OCI-LY7 (cell line): ENCODE data around the gene DNAJA3. TPM values are rescaled to one million over a fixed set of nuclear protein-coding genes. Genes with fewer than 3 reads are reported as not detected.

Source experiments
- BruUV-seq: library from RNA; stranded (reverse); fragments of 400-500 nt; replicated peaks from 2 replicates; lab custom pipeline; 2021; lab: Mats Ljungman, UMichigan
- CTCF ChIA-PET: fragments of 300-600 bp; sonication (Branson Sonifier 250); formaldehyde crosslinking; loops from one replicate; lab custom pipeline; 2022; ENCODE audit warnings: antibody characterized with exemption; ENCODE audit not compliant: unreplicated experiment; lab: Charles Lee
- POLR2A ChIA-PET: fragments of 300-600 bp; sonication (Branson Sonifier 250); formaldehyde crosslinking; loops from one replicate; lab custom pipeline; 2022; ENCODE audit warnings: antibody characterized with exemption; lab: Charles Lee
- DNase-seq: peaks from one replicate; pipeline ENCODE4 v3.0.0-alpha.2; 2015; ENCODE audit warnings: low spot score
- H2AFZ ChIP-seq: fragments of 200-600 bp; sonication (generic), shearing (Covaris generic); 2 replicates; pipeline ENCODE4 v1.6.1; 2014; ENCODE audit warnings: mild to moderate bottlenecking, antibody characterized with exemption, low read length, moderate library complexity
- H3K27ac ChIP-seq: fragments of 200-600 bp; sonication (generic); 2 replicates; pipeline ENCODE4 v1.5.1; 2014; ENCODE audit warnings: mixed run types, low read depth, mild to moderate bottlenecking, moderate library complexity, low read length, inconsistent platforms; ENCODE audit not compliant: poor library complexity, severe bottlenecking
- H3K36me3 ChIP-seq: fragments of 200-600 bp; sonication (generic); 2 replicates; pipeline ENCODE4 v1.6.1; 2014; ENCODE audit warnings: mild to moderate bottlenecking, antibody characterized with exemption, low read length, moderate library complexity, mixed read lengths; ENCODE audit not compliant: insufficient read depth
- H3K4me1 ChIP-seq: fragments of 200-600 bp; sonication (generic); 2 replicates; pipeline ENCODE4 v1.5.1; 2014; ENCODE audit warnings: mild to moderate bottlenecking, low read length; ENCODE audit not compliant: insufficient read depth, poor library complexity, severe bottlenecking
- H3K4me2 ChIP-seq: fragments of 200-600 bp; sonication (generic); 2 replicates; pipeline ENCODE4 v1.6.1; 2014; ENCODE audit warnings: mild to moderate bottlenecking, low read length
- H3K4me3 ChIP-seq: fragments of 200-600 bp; sonication (generic); 2 replicates; pipeline ENCODE4 v1.5.1; 2014; ENCODE audit warnings: mild to moderate bottlenecking, low read depth, low read length; ENCODE audit not compliant: poor library complexity, severe bottlenecking
- H3K79me2 ChIP-seq: fragments of 200-600 bp; sonication (generic); 2 replicates; pipeline ENCODE4 v1.6.1; 2016; ENCODE audit warnings: low read depth, mild to moderate bottlenecking, low read length, moderate library complexity, mixed read lengths; ENCODE audit not compliant: insufficient read depth
- H3K9me2 ChIP-seq: fragments of 200-600 bp; sonication (generic); 2 replicates; pipeline ENCODE4 v1.6.1; 2016; ENCODE audit warnings: mild to moderate bottlenecking, low read length, mixed read lengths; ENCODE audit not compliant: insufficient read depth
- H3K9me3 ChIP-seq: fragments of 200-600 bp; sonication (generic); 2 replicates; pipeline ENCODE4 v1.6.1; 2014; ENCODE audit warnings: mild to moderate bottlenecking, mixed run types, low read length, mixed read lengths
- H4K20me1 ChIP-seq: fragments of 200-600 bp; sonication (generic); 2 replicates; pipeline ENCODE4 v1.6.1; 2014; ENCODE audit warnings: mild to moderate bottlenecking, antibody characterized with exemption, low read length, moderate library complexity, mixed read lengths; ENCODE audit not compliant: insufficient read depth
- CTCF ChIP-seq: fragments of 200-600 bp; sonication (generic); conservative IDR thresholded peaks from 2 replicates; pipeline ENCODE4 v1.5.1; 2014; ENCODE audit warnings: mild to moderate bottlenecking, antibody characterized with exemption, low read length, moderate library complexity, mixed read lengths
- EZH2phosphoT487 ChIP-seq: fragments of 200-600 bp; sonication (generic); IDR thresholded peaks from 2 replicates; pipeline ENCODE4 v1.6.1; 2018; ENCODE audit warnings: low read depth, borderline replicate concordance, mild to moderate bottlenecking, mixed run types, antibody characterized with exemption, low read length, moderate library complexity, mixed read lengths
- intact Hi-C: fragments of 100-400 bp; cut with micrococcal nuclease; formaldehyde crosslinking; loops from one replicate; pipeline ENCODE4 v1.10.0; 2022; ENCODE audit not compliant: unreplicated experiment
- total RNA-seq, 2 experiments: library from RNA; depleted of rRNA in 1 of 2; stranded (reverse); fragments of >200 nt in 1 of 2; shearing (Covaris generic) in 1 of 2; gene quantifications; 2 replicates each; pipeline ENCODE4 v1.2.3, GENCODE V29; 2014 to 2022

Gene DNAJA3
- total RNA-seq, 2 experiments from 2014 or later, result 89.8 to 94.3 TPM

DNA sequence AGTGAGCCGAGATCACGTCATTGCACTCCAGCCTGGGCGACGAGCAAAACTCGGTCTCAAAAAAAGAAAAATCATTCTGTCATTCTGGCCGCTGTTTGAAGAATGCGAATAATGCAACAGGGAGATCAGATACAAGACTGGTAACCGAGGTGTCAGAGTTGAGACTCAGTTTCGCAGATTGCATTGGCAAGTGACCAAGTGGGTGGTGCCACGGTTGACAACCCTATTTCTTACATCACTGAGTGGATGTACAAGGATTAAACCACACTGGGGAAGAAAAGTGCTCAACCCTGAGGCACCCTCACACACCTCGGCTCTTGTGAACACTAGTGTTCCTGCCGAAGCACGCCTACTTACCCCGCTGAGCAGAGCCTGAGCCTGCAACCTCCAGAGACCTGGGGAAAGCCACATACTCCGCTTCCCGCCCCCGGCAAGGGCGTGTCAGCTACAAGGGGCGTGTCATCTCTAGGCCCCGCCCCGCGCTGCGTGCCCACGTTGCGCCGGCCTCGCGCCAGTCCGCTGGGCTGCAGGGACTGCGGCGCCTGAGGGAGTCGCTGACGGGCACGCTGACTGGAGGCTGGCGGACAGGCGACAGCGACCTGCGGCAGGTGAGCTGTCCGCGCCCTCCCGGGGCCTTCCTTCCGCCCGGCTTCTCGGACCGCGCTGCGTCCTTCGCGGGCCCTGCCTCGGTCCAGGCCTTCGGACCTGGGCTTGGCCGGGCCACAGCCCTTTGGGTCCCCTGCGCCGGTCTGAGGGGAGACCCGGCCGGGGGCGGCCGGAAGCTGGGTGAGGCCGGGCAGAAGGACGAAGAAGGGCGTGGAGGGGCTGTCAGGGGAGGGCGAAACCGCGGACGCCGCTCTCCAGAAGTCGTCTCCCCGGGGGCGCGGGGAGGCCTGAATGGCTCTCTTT is 50.5 kb downstream of the DNAJA3 start, which contains the start of gene HMOX2:
Gene HMOX2, plus strand, starts transcription at position 519 of the 909 bp plus-strand sequence. CDS start 29,127 bp downstream, outside the sequence.
- intact Hi-C loops, result loop anchor here (2.0 to 5.0 kb wide), 2 partner anchors 59 to 169 kb away; partner anchors contain the start of gene CORO7
- H3K4me2 ChIP-seq, result peak within 1 kb of the TSS; percentile 75
- CTCF ChIA-PET, result interaction anchor here (0.5 to 0.6 kb wide), 3 partner anchors 30 to 203 kb away, joined by 3 to 7 read pairs (median 3); partner anchors contain the start of gene TFAP4
- peak within 1 kb of the TSS; percentile 33; the same call in 1 of the 2 replicates for H2AFZ ChIP-seq
- H3K4me3 ChIP-seq, result peak within 1 kb of the TSS; percentile 97
- no TSS peak for BruUV-seq
- TF ChIP-seq EZH2phosphoT487 (no peak), CTCF (peak; percentile 62)
- H3K27ac ChIP-seq, result peak within 1 kb of the TSS; percentile 78
- no peaks in the 10 kb centered on the region for H4K20me1 ChIP-seq
- no peaks in the 10 kb centered on the region for H3K9me2 ChIP-seq
- peaks cover 70% of the 10 kb centered on the region for H3K79me2 ChIP-seq
- H3K36me3 ChIP-seq, result peaks cover 6% of the 10 kb centered on the region
- DNase-seq, result peak; percentile 96
- H3K9me3 ChIP-seq, result no peaks in the 10 kb centered on the region
- POLR2A ChIA-PET, result interaction anchor here (0.9 to 1.1 kb wide), 2 partner anchors 17 to 74 kb away, joined by 3 to 6 read pairs; no protein-coding TSS in a partner anchor
- peaks cover 34% of the 10 kb centered on the region for H3K4me1 ChIP-seq

DNA sequence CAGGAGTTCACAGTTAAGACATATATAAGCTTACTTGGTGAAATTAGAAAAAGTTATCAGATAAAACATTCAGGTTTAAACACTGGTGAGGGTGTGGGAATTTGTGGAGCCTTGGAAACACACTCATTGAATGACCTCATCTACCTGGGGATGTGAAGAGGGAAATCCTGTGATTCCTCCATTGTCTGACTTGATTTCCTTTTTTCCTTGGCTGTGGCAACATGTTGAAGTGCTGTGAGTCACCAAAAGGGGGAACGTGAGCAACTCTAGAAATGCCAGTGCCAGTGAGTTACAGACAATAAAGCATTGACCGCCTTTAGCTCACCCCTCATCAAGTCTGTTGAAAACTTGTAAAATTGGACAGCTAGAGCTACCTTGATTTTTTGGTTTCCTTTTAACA is 52.3 kb downstream of the DNAJA3 start:
- POLR2A ChIA-PET, result no interaction called here
- peak overlapping the region; percentile 75 for H3K4me2 ChIP-seq
- TF ChIP-seq CTCF, result peak; percentile 45
- no peak for TF ChIP-seq EZH2phosphoT487
- H3K79me2 ChIP-seq, result peaks cover 68% of the 10 kb centered on the region
- H3K27ac ChIP-seq, result no peak overlapping the region
- no TSS peak for BruUV-seq
- no peak overlapping the region for H2AFZ ChIP-seq
- DNase-seq, result peak; percentile 33
- intact Hi-C loops, result loop anchor here (1.0 to 5.0 kb wide), 2 partner anchors 27 to 171 kb away; no protein-coding TSS in a partner anchor
- no peaks in the 10 kb centered on the region for H3K9me2 ChIP-seq
- H3K4me3 ChIP-seq, result peak overlapping the region; percentile 97
- no peaks in the 10 kb centered on the region for H3K36me3 ChIP-seq
- no peaks in the 10 kb centered on the region for H3K9me3 ChIP-seq
- H4K20me1 ChIP-seq, result peaks cover 6% of the 10 kb centered on the region
- CTCF ChIA-PET, result no interaction called here
- H3K4me1 ChIP-seq, result peaks cover 27% of the 10 kb centered on the region
